Activated CD8-positive, alpha-beta memory T cell treated with anti-CD3 and anti-CD28 coated beads, Interleukin-2, amount 50 U/mL, for 48 hours (primary cell): ENCODE data around the gene CCT7.

Experiments used
- DNase-seq: peaks from one replicate; pipeline ENCODE4 v3.0.0-alpha.2; 2020

CCT7 gene

DNA sequence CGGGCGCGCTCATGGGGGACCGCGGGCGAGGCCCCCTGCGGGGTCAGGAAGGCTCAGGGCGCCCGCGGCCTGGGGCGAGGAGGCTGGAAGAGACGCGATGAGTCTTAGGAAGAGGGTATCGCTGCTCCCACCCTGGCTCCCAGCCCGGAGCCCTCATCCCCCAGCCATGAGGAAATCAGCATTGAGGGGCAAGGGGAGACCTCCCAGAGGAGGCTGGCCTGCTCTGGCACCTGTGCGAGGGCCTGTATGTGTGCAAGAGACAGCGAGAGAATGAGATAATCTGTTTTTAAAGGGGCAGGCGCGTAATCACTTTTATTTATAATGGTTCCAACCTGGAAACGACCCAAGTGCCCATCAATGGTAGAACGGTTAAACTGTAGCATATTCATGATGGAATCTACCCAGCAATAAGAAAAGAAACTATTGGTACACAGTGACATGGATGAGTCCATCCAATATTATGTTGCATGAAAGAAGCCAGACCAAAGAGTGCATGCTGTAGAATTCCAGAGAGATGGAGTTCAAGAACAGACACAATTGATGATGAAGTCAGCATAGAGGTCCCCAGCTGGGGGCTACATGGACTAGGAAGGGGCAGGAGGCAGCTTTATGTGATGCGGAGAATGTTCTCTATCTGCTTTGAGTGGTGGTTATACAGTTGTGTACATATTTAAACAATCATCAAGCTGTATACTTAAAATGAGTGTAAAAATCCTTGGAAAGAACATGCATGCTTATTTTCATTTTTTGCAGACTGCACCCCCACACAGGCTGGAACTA lies 35.8 kb downstream of the CCT7 start:
- no peak for DNase-seq

- DNase-seq: no peak
These were observed 38.2 kb downstream of the CCT7 start for GRCh38 chr2:73272270-73272669.

GRCh38 chr2:73279852-73280251 lies 45.7 kb downstream of the CCT7 start:
- DNase-seq: no peak

DNA sequence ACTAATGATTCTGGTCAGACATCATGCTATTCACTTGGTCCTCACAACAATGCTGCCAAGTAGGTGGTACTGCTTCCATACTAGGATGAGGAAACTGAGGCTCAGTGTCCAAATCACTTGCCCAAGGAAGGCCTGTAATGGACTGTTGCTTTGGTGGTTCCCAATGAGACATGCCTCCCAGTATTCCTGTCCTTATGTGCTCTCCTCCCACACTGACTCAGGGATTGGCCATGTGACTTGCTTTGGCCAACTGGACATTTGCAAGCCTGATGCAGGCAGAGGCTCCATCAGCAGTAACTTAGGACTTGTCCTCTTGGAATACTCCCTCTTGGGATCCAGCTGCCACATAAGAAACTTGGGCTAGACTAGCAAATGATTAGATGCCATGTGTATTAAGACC lies 47.1 kb downstream of the CCT7 start:
- no peak for DNase-seq

- DNase-seq: no peak
These were observed 48.9 kb downstream of the CCT7 start for GRCh38 chr2:73282924-73283544.

- peak; percentile 71 for DNase-seq
These were observed 49.6 kb downstream of the CCT7 start for GRCh38 chr2:73283545-73284295.

GRCh38 chr2:73284296-73285158 lies 50.4 kb downstream of the CCT7 start, which contains the start of gene FBXO41:
Gene FBXO41, minus strand, starts transcription at chr2:73284478. Its CDS starts 14,848 bp downstream, at chr2:73269630.
- peak; percentile 87 for DNase-seq

DNA sequence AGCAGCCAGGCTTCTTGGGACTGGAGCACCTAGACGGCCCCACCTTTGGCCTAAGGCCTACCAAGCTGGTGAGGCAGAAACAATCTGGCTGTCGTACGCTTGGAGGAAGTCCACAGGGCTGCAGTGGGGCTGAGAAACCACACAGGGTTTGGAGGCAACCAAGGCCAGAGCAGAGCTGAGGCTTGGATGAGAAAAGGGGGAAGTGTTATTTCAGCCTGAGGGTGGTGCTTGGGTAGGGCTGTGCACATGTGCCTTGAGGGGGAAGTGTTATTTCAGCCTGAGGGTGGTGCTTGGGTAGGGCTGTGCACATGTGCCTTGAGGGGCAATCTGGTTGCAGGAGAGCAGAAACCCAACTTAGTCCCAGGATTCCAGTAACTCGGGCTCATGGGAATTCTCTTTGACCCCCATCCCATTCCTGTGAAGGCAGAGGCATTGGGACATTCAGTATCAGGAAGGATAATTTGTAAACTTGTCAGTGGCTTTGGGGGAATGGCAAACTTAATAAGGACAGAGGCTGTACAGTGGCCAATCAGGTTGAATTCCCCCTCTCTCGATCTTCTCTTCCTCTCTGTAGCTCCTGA lies 51.1 kb downstream of the CCT7 start:
- DNase-seq: peak; percentile 74

DNA sequence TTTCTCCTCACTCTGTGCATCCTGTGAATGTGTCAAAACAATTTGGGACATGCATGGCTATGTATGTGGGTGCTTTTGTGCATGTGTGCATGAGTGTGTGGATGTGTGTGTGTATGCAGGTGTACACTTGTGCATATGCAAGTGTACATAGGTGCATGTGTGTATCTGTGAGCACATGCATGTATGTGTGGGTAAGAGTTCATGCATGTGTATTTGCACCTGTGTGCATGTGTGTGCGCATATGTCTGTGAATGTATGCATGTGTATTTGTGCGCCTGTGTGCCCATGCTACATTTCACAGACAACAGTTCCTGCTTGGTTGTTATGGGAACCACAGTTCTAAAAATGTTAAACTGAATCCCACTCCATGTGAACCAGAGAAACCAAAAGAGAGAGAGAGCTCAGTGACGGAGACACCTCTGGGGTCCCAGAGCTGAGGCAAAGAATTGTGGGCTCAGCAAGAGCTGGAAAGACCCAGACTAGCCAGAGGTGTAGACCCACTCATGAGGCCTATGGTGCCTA lies 52.1 kb downstream of the CCT7 start:
- no peak for DNase-seq

GRCh38 chr2:73289304-73289703 lies 55.2 kb downstream of the CCT7 start:
- DNase-seq: no peak

DNA sequence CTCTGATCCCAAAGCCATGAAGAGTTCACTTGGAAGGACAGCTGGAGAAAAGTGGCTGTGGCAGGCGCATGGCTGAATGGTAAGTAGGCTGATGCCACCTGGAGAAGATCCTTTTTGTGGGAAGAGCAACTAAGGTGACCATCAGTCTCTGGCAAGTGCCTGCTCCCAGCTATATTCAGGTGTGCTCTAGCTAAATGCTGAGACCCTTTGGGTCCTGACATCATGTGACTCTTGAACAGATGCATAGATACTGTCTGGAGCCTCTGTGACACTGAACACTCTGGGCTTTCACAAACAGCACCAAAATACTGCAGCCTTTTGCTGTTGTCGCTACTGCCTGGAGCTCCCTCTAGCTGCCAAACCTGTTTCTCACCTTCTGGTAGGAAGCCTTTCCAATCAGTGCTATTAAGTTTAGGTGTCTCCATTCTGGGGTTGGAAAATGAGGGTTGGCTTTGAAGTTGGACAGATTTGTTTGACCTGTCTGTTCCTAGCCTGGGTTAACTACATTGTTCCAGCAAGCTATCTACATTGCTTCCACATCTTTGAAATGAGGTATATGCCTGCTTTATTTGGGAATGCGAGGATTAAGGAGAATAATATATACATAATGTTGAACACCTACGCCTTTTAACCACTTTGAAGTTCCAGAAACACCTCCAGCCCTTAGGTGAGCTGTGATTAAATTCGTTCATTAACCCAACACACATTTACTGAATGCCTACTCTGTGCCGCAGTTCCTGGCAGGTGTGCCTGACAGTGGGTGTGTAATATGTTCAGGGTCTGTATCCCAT lies 56.1 kb downstream of the CCT7 start:
- no peak for DNase-seq

DNA sequence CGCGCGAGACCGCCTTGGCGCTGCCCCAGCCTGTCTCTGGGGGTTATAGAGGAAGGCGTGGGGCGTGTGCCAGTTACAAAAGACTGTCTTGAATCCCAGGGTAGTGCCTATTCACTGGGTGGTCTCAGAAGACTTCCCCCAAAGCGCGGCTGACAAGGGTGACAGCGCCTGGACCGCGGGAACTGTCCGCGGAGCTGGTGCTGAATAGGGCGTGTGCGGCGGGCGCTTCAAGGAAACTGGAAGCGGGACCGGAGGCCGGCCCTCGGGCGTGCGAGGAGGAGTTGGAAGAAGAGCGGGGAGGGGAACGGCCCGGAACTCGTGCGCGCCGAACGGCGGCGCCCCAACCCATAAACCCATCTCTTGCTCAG lies 57.0 kb downstream of the CCT7 start:
- DNase-seq: peak; percentile 83

- no peak for DNase-seq
These were observed 57.6 kb downstream of the CCT7 start for GRCh38 chr2:73291461-73292315.

- no peak for DNase-seq
These were observed 58.3 kb downstream of the CCT7 start for GRCh38 chr2:73292316-73292905.

DNA sequence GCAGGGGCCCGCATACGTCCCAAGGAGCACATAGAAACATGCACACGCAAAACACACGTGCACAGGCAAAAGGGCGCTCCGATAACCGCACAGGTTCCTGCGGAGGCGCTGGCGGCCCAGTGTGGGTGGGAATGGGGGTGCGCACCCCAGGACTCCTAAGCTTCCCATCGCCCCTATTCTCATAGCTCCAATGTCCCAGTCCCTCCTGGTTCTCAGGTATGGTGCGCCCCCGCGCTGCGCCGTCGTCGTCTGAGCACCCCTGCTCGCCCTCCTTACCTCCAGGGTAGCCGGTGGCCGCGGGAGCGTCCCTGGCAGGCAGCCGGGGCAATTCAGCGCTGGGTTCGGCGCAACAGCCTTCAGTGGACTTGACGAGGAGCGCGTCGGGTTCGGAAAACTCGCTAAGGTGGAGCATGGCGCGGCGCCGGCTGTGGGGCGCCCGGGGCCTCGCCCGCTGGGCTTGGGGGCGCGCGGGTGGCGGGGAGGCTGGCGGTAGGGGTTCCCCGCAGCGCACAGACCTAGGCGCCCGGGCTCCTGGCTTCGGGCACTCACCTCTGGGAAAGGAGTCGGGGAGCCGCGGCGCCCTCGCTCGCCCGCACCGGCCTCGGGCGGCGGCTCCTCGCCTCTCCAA lies 58.9 kb downstream of the CCT7 start:
- DNase-seq: peak; percentile 63

DNA sequence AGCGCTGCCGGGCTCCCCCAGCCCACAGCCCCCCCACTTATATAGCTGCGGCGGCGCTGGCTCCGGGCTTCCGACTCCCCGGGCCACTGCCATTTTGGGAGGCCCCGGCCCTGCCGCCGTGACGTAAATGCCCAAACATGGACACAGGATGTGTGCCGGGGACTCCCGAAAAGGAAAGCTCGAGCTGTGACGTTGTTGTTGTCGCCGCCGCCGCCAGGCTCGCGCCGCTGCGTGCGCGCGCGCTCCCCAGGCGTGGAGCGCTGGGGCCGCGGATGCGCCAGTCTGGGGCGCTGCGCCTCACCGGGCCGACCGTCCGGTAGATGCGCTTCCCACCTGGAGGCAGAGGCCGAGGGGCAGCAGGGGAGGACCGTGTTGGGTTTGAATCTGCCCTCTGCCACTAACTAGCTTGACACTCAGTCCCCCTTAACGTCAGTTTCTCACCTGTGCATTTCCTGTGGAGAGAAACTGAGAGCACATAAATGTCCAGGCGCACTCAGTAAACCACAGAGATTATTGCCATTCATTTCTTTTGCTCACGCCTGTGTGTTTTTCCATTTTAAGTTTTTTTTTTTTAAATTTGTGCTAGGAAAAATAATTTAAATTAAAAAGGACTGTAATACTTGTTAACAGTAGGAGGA lies 59.5 kb downstream of the CCT7 start, which contains the start of gene EGR4:
TSS of gene EGR4 (minus strand) at position 15 of the 638 bp plus-strand sequence. CDS start 231 bp downstream, outside the sequence.
- DNase-seq: peak; percentile 91

GRCh38 chr2:73294239-73294638 lies 60.1 kb downstream of the CCT7 start:
- DNase-seq: no peak

- peak; percentile 36 for DNase-seq
These were observed 61.8 kb downstream of the CCT7 start for GRCh38 chr2:73295751-73296400.
